Fibroblast of lung (primary cell): ENCODE data around the gene RGS5. TPM values are rescaled to one million over a fixed set of nuclear protein-coding genes. Genes with fewer than 3 reads are reported as not detected.

ENCODE experiments used
- DNase-seq, 2 donors: peaks; one replicate each; pipeline versions ENCODE4 v3.0.0 to v3.0.0-alpha.2; 2010; ENCODE audit warnings: low read depth in 2 of 2
- H2AFZ ChIP-seq: 2 replicates; pipeline ENCODE4 v1.5.1; 2012; ENCODE audit warnings: low read length, control low read depth, inconsistent platforms
- H3K27ac ChIP-seq: 2 replicates; pipeline ENCODE4 v1.5.1; 2011; ENCODE audit warnings: low read length, control low read depth; ENCODE audit not compliant: insufficient read depth
- H3K27me3 ChIP-seq: 2 replicates; pipeline ENCODE4 v1.5.1; 2011; ENCODE audit warnings: mild to moderate bottlenecking, low read length; ENCODE audit not compliant: control insufficient read depth, insufficient read depth
- H3K36me3 ChIP-seq: 2 replicates; pipeline ENCODE4 v1.5.1; 2011; ENCODE audit warnings: low read length; ENCODE audit not compliant: control insufficient read depth, insufficient read depth
- H3K4me1 ChIP-seq: 2 replicates; pipeline ENCODE4 v1.5.1; 2011; ENCODE audit warnings: low read length; ENCODE audit not compliant: control insufficient read depth, insufficient read depth; ENCODE audit errors: extremely low read depth
- H3K4me2 ChIP-seq: 2 replicates; pipeline ENCODE4 v1.5.1; 2011; ENCODE audit warnings: low read length, control low read depth; ENCODE audit not compliant: insufficient read depth; ENCODE audit errors: extremely low read depth
- H3K4me3 ChIP-seq, 4 experiments: fragments of 200-600 bp in 1 of 4; sonication (generic) in 1 of 4; replicated peaks in 1 of 4; 2 replicates each; pipeline ENCODE4 v1.5.1; 2011 to 2016; ENCODE audit warnings: low read length in 4 of 4, low read depth in 3 of 4, mild to moderate bottlenecking in 3 of 4, control low read depth in 2 of 4, inconsistent platforms in 1 of 4, mixed read lengths in 1 of 4; ENCODE audit not compliant: insufficient read depth in 1 of 4; ENCODE audit errors: control extremely low read depth in 1 of 4
- H3K79me2 ChIP-seq: 2 replicates; pipeline ENCODE4 v1.5.1; 2012; ENCODE audit warnings: mild to moderate bottlenecking, low read length, inconsistent platforms; ENCODE audit not compliant: control insufficient read depth, insufficient read depth
- H3K9ac ChIP-seq: 2 replicates; pipeline ENCODE4 v1.5.1; 2011; ENCODE audit warnings: mild to moderate bottlenecking, low read length, control low read depth; ENCODE audit not compliant: insufficient read depth
- H3K9me3 ChIP-seq: 2 replicates; pipeline ENCODE4 v1.5.1; 2012; ENCODE audit warnings: low read depth, low read length; ENCODE audit not compliant: control insufficient read depth, insufficient read depth
- H4K20me1 ChIP-seq: 2 replicates; pipeline ENCODE4 v1.5.1; 2011; ENCODE audit warnings: low read length; ENCODE audit not compliant: control insufficient read depth, insufficient read depth; ENCODE audit errors: extremely low read depth
- EZH2 ChIP-seq: IDR thresholded peaks from 2 replicates; pipeline ENCODE4 v1.5.1; 2012; ENCODE audit warnings: low read length, control low read depth, mild to moderate bottlenecking; ENCODE audit errors: missing control alignments
- polyA plus RNA-seq, 2 donors: library from polyadenylated mRNA; depleted of rRNA in 1 of 2; stranded (reverse) in 1 of 2; unstranded in 1 of 2; fragments of >200 nt; gene quantifications; 2 replicates each; pipeline ENCODE4 v1.2.1, GENCODE V29; 2011 to 2012; ENCODE audit warnings: missing spikeins in 1 of 2
- total RNA-seq: library from RNA; depleted of rRNA; stranded (reverse); fragments of >200 nt; gene quantifications from 2 replicates; pipeline ENCODE4 v1.2.1, GENCODE V29; 2014
- TF ChIP-seq, protein P1 (sequence below), 2 donors: IDR thresholded peaks in 1 of 2; conservative IDR thresholded peaks in 1 of 2; 1 replicate in 1 of 2; 2 replicates in 1 of 2; pipeline ENCODE4 v1.5.1; 2011 to 2012; ENCODE audit warnings: low read length in 2 of 2, control low read depth in 1 of 2, inconsistent platforms in 1 of 2, low read depth in 1 of 2, mild to moderate bottlenecking in 1 of 2

RGS5 gene
- total and polyA plus RNA-seq, 2 donors (not counting 1 experiment from before 2014, with no cell fraction given), result 6.6 to 12.3 TPM

DNA sequence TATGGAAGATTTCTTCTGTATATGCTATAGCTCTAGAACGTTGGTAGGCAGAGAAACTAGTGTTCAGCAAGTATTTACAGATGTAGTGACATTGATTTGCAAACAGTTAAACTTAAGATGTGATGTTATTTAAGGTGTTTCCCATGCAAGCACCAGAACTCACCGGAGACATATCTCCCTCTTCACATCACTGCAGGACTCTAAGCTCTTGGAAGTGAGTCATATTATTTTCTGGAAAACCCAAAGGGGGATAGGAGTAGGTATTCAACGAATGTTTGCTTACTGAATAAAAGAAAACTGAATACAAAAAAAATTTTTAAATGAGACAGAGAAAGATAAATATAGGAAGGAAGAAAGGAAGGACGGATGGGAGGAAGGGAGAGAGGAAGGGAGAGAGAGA lies 108.5 kb downstream of the RGS5 start:
- Histone ChIP-seq H3K4me2 (no peak overlapping the region), H4K20me1 (no peaks in the 10 kb centered on the region)

DNA sequence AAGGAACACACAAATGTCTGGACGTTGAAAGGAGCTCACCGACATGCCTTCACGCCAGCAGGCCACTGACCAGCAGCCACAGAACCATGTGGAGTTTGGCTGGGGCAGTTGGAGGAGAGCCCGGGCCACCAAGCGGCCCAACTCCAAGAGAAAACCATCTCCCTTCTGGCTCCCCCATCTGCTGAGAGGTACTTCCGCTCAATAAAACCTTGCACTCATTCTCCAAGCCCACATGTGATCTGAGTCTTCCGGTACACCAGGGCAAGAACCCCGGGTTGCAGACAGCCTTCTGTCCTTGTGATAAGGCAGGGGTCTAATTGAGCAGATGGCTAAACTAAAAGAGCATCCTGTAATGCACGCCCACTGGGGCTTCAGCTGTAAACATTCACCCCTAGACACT lies 109.1 kb downstream of the RGS5 start:
- no peak overlapping the region for H3K27ac ChIP-seq
- no peak overlapping the region for H3K4me2 ChIP-seq
- no peaks in the 10 kb centered on the region for H3K27me3 ChIP-seq
- no peaks in the 10 kb centered on the region for H3K36me3 ChIP-seq
- no peak overlapping the region for H3K9ac ChIP-seq
- TF ChIP-seq, protein P1, sequence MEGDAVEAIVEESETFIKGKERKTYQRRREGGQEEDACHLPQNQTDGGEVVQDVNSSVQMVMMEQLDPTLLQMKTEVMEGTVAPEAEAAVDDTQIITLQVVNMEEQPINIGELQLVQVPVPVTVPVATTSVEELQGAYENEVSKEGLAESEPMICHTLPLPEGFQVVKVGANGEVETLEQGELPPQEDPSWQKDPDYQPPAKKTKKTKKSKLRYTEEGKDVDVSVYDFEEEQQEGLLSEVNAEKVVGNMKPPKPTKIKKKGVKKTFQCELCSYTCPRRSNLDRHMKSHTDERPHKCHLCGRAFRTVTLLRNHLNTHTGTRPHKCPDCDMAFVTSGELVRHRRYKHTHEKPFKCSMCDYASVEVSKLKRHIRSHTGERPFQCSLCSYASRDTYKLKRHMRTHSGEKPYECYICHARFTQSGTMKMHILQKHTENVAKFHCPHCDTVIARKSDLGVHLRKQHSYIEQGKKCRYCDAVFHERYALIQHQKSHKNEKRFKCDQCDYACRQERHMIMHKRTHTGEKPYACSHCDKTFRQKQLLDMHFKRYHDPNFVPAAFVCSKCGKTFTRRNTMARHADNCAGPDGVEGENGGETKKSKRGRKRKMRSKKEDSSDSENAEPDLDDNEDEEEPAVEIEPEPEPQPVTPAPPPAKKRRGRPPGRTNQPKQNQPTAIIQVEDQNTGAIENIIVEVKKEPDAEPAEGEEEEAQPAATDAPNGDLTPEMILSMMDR (conservative IDR thresholded peaks at IDR 0.05 in 1 of 2, IDR thresholded peaks at IDR 0.05 in 1 of 2; ENCODE audit: low read depth in 1 of 2, low read length in 2 of 2), result no peak
- no peak for TF ChIP-seq EZH2
- DNase-seq, result no peak
- no peak overlapping the region for H3K4me3 ChIP-seq
- no peaks in the 10 kb centered on the region for H3K79me2 ChIP-seq
- peaks cover 2% of the 10 kb centered on the region for H3K4me1 ChIP-seq
- H3K9me3 ChIP-seq, result no peaks in the 10 kb centered on the region
- no peak overlapping the region for H2AFZ ChIP-seq
- H4K20me1 ChIP-seq, result no peaks in the 10 kb centered on the region

More for the DNA sequence above, 108.5 kb downstream of the RGS5 start:
- Histone ChIP-seq H3K9me3 (no peaks in the 10 kb centered on the region), H3K79me2 (no peaks in the 10 kb centered on the region), H3K4me1 (peaks cover 2% of the 10 kb centered on the region), H2AFZ (no peak overlapping the region), H3K36me3 (no peaks in the 10 kb centered on the region), H3K9ac (no peak overlapping the region), H3K4me3 (no peak overlapping the region), H3K27me3 (no peaks in the 10 kb centered on the region), H3K27ac (no peak overlapping the region)
- DNase-seq, result peak in 1 of 2 donors; percentile 56
- TF ChIP-seq EZH2, result no peak
- TF ChIP-seq, protein P1 (conservative IDR thresholded peaks at IDR 0.05 in 1 of 2, IDR thresholded peaks at IDR 0.05 in 1 of 2; ENCODE audit: low read depth in 1 of 2, low read length in 2 of 2), result no peak

- no peaks in the 10 kb centered on the region for H4K20me1 ChIP-seq
- H2AFZ ChIP-seq, result no peak overlapping the region
- H3K9ac ChIP-seq, result no peak overlapping the region
Observed at GRCh38 chr1:163093169-163093568, 109.5 kb downstream of the RGS5 start.

More at GRCh38 chr1:163093169-163093568, 109.5 kb downstream of the RGS5 start:
- H3K27ac ChIP-seq, result no peak overlapping the region
- no peaks in the 10 kb centered on the region for H3K27me3 ChIP-seq
- no peaks in the 10 kb centered on the region for H3K79me2 ChIP-seq
- no peaks in the 10 kb centered on the region for H3K36me3 ChIP-seq
- H3K9me3 ChIP-seq, result no peaks in the 10 kb centered on the region
- H3K4me3 ChIP-seq, result no peak overlapping the region
- H3K4me1 ChIP-seq, result peaks cover 2% of the 10 kb centered on the region
- no peak overlapping the region for H3K4me2 ChIP-seq
- TF ChIP-seq, protein P1 (conservative IDR thresholded peaks at IDR 0.05 in 1 of 2, IDR thresholded peaks at IDR 0.05 in 1 of 2; ENCODE audit: low read depth in 1 of 2, low read length in 2 of 2), result no peak
- no peak for TF ChIP-seq EZH2
- DNase-seq, result no peak

Other genes starting within 250 kb of the RGS5 start
- gene RGS4, start 133.6 kb downstream of the RGS5 start, total RNA-seq, result 36.5 and 63.3 TPM in 2 replicates
- 80.2 and 170 TPM in 2 replicates for gene RGS4, start 133.6 kb downstream of the RGS5 start, polyA plus RNA-seq
- 0.51 and 4.6 TPM in 2 replicates for gene NUF2, start 119.0 kb upstream of the RGS5 start, total RNA-seq
- 6.5 and 20.7 TPM in 2 replicates for gene NUF2, start 119.0 kb upstream of the RGS5 start, polyA plus RNA-seq